GM12892 (cell line): ENCODE data around the gene TRIM10.
"Not testable (repeated sequence)": the region's sequence is repeated elsewhere in the genome, so short reads cannot be mapped to it uniquely, and the experiment has no call there.

Experiments used
- DNase-seq: peaks from one replicate; pipeline ENCODE4 v3.0.0; 2011; ENCODE audit not compliant: insufficient read length
- FAIRE-seq: peaks from 2 replicates; lab custom pipeline; 2011; peaks lifted over from hg19 to GRCh38; lab: Jason Lieb, UNC
- POLR2A ChIP-seq: IDR thresholded peaks from 2 replicates; pipeline ENCODE4 v1.6.1; 2011; ENCODE audit warnings: low read depth, low read length, control low read depth
- POLR2AphosphoS5 ChIP-seq: IDR thresholded peaks from 2 replicates; pipeline ENCODE4 v1.6.1; 2011; ENCODE audit warnings: low read depth, low read length, control low read depth
- TAF1 ChIP-seq: IDR thresholded peaks from 2 replicates; pipeline ENCODE4 v1.6.1; 2011; ENCODE audit warnings: low read depth, mild to moderate bottlenecking, control low read depth, low read length, borderline replicate concordance

Gene TRIM10

DNA sequence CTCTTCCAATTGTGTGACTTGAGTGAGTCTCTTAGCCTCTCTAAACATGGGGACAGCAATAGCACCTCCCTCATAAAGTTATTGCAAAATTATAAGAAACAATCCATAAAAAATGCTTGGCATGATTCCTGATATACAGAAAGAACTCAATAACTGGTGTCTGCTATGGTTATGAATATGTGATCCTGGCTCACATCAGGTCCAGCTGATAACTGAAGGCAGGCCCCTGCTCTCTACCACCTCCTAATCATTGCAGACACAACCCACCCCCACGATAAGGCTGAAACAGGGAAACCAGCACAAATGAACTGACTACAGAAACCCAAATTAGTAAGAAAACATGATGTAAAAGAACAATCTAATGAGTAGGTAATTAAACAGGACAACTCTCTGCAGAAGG lies 7.7 kb upstream of the TRIM10 start:
- DNase-seq: no peak
- FAIRE-seq: no peak
- TF ChIP-seq POLR2AphosphoS5: no peak
- TF ChIP-seq TAF1: no peak
- no peak for TF ChIP-seq POLR2A

DNA sequence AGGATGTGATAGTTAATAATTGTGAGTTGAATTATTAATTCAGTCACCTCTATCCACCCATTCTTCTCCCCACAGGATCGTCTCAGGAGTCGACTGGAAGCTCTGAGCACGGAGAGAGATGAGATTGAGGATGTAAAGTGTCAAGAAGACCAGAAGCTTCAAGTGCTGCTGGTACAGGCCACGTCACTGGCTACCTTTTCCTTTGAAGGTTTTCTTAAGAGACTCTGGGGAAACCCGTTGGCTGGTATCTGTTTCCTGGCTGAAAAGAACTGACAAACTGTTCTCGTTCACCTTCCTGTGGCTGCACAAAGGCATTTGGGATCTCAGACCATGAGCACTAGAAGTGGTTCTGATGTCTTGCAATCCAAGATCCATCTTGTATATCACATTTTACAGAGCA lies 6.1 kb upstream of the TRIM10 start:
- no peak for FAIRE-seq
- TF ChIP-seq TAF1 (no peak), POLR2AphosphoS5 (no peak), POLR2A (no peak)
- no peak for DNase-seq

DNA sequence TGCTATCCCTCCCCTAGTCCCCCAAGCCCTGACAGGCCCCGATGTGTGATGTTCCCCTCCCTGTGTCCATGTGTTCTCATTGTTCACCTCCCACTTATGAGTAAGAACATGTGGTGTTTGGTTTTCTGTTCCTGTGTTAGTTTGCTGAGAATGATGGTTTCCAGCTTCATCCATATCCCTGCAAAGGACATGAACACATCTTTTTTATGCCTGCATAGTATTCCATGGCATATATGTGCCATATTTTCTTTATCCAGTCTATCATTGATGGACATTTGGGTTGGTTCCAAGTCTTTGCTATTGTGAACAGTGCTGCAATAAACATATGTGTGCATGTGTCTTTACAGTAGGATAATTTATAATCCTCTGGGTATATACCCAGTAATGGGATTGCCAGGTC lies 4.2 kb upstream of the TRIM10 start:
- FAIRE-seq, DNase-seq: not testable (repeated sequence)

DNA sequence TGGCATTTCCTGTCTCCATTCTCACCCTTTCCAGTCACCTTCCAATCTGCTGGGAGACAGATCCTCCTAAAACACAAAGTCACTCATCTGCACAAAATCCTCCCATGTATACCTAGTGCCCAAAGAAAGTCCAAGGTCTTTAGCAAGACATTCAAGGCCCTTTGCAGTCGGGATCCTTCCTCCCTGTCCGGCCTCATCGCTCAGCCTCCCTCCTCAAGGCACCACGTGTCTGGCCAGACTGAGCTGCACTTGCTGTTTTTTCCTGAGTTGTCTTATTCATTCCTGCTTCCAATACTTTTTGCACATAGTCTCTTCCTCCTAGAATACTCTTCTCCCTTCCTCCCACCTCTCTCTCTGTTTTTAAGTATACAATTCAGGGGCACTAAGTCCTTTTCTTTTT lies 3.7 kb upstream of the TRIM10 start:
- DNase-seq (no peak), FAIRE-seq (no peak)
- TF ChIP-seq TAF1 (no peak), POLR2A (no peak), POLR2AphosphoS5 (no peak)

DNA sequence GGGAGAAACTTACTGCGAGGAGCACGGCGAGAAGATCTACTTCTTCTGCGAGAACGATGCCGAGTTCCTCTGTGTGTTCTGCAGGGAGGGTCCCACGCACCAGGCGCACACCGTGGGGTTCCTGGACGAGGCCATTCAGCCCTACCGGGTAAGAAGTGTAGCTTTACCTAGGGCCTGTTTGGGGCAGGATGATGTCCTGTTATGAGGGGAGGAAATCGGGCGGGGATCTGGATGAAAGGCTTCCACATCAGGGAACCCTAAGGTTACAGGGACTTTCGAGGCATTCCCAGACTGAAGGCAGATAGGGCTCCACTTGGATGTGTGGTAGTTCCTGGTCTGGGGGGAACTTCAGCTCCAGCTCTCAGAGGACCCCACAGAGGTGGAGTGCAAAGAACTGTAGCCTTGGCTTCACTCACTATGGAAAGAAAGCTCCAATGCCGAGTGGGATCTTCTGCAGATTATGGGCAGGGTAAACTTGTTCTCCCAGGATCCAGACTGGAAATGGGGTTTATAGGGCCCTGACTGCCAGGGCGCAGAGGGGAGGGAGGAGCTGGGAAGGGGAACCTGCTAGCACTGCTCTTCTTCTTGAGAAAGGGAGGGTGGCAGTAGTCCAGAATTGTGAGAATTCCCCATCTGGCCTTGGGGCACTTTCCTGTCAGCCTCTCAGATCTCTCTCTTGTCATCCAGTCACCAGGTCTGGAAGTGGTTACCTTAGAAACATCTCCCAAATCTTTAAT lies 3.1 kb upstream of the TRIM10 start:
- TF ChIP-seq POLR2AphosphoS5 (no peak), TAF1 (no peak), POLR2A (no peak)
- FAIRE-seq: no peak

DNA sequence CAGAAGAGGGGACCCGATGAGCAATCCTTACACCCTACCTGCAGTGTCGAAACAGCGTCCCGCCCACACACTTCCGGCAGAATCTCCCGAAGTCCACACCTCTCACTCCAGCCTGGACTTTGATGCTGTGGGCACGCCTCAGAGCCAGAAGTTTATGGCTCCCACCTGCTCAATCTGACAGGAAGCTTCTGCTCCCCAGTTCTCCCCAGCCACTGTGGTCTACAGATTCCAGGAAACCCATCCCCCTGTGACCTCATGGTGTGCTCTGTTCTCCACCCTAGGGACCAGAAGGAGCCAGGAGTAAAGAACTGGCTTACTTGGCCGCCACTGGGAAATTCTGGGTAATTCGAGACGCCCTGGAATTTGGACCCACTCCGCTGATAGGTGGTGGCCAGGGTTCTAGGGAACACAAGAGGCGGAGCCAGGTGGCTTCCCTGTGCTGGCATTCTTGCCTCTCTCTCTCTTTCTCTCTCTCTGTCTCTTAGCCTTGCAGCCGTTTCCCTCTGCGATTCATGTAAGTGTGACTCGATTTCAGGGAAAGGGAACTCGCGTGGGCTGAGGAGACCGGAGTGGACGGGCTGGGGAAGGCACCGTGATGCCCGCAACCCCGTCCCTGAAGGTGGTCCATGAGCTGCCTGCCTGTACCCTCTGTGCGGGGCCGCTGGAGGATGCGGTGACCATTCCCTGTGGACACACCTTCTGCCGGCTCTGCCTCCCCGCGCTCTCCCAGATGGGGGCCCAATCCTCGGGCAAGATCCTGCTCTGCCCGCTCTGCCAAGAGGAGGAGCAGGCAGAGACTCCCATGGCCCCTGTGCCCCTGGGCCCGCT lies 2.3 kb upstream of the TRIM10 start, which contains the start of gene TRIM15:
Gene TRIM15, plus strand, starts transcription at position 457 of the 828 bp plus-strand sequence. Its CDS starts 139 bp downstream, at position 596.
- TF ChIP-seq TAF1: no peak
- no peak for TF ChIP-seq POLR2AphosphoS5
- no peak for TF ChIP-seq POLR2A
- no peak for DNase-seq
- FAIRE-seq: no peak

More for the DNA sequence above, 3.1 kb upstream of the TRIM10 start:
- no peak for DNase-seq

DNA sequence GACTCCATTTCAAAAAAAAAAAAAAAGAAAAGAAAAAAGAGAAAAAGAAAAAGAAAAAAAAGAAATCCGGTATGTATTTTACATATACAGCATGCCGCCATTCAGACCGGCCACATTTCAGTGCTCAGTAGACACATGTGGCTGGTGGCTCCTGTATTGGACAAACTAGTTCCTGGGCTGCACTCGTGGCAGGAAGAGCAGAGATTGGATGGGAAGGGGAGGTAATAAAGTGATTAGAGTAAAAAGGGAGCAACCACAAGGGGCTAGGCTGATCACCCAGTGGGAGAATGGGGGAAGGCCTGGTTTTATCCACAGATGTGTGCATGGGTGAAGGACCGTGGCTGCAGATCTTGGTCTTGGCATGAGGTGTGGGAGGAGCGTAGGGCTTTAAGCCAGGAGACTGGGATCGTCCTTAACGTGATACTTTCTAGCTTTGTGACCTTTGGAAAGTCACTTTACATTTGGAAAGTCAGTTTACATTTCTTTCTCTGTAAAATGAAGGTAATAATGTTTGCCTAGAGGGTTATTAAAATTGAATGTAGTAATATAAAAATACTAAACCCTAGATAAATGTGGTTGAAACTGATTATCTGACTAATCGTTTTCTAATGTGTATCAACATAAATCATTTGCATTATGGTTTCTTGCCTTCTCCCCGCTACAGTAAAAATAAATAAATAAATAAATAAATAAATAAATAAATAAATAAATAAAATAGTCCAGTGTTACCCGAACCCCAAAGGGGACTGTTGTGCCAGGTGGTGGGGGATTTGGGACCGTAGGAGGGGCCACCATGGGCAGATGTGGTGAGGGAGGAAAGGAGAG lies 1.5 kb upstream of the TRIM10 start:
- TF ChIP-seq POLR2AphosphoS5: no peak
- TF ChIP-seq POLR2A: no peak
- DNase-seq: no peak
- FAIRE-seq: no peak

DNA sequence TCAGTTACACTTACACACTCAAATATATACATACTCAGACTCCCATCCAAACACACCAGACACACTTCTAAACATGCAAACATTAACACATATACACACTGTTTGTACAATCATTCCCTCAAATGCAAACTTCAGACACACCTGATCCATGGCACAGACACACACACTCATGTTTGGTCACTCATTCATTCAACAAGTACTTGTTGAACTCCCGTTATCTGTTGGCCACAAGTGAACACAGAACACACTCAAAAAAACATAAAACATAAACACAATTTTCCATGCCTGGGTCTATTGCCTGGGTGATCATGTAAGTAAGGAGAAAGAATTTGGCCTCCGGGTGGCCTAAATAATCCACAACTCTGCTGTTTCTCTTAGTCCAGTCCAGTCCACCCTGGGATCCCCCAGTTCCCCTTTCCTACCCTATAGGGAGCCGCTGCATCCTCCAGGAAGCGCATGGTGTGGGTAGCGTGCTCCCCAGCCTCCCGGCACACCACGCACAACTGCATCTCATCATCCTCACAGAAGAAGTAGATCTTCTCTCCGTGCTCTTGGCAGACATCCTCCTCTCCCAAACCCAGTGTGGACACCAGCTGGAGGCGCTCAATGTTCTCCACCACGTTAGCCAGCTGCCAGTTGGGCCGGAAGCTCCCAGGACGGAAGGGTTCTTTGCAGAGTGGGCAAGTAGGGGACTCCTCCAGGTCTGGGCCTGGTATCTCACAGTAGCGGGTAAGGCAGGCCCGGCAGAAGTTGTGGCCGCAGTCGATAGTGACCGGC lies 815 bp downstream of the TRIM10 start:
- TF ChIP-seq TAF1 (no peak), POLR2A (no peak), POLR2AphosphoS5 (no peak)
- no peak for DNase-seq
- no peak for FAIRE-seq

DNA sequence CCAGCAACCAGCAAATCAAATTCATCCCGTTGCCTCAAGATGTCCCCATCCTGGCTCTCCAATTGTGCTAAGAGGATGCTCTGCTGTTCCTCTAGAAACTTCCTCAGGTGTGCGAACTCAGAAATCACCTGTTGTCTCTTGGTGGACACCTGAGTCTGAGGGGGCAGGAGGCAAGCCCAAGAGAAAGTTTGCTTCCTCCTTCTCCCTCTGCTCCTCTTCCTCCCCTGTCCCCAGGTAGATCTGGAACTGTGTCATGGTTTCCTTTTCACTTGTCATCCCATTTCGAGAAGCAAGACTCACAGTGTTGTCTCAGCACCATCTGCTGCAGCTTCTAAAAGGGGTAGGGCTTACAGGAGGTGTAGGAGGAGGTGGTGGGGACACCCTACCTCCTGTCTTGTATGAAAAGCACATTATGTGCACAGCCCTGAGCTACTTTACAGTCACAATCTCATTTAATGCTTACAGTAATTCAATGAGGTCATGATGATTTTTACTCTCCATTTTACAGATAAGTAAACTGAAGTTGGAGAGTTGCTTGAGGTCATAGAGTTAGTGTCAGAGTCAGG lies 2.5 kb downstream of the TRIM10 start:
- FAIRE-seq (no peak), DNase-seq (no peak)
- no peak for TF ChIP-seq TAF1
- TF ChIP-seq POLR2AphosphoS5: no peak
- no peak for TF ChIP-seq POLR2A

DNA sequence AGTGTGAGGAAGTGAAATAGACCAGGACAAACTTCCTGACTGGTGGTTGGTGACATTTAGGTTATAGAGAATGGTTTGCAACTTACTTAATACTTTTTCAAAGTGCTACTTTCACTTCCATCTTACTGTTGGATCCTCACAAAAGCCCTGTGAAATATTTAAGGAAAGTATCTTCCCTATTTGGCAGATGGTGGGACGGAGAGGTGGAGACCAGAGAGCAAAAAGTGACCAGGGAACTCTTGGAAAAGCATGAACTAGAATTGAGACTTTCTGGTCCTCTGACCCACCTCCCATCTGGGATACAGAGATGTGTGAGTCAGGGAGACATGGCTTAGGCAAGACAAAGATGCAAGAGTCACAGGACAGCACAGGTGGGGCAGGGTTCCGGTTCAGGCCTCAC lies 3.0 kb downstream of the TRIM10 start:
- FAIRE-seq: no peak
- DNase-seq: no peak
- TF ChIP-seq TAF1: no peak
- TF ChIP-seq POLR2A: no peak
- no peak for TF ChIP-seq POLR2AphosphoS5
